ENCODE results near the gene WWOX.
"Not testable (repeated sequence)": the region's sequence is repeated elsewhere in the genome, so short reads cannot be mapped to it uniquely, and the experiment has no call there.

WWOX gene

GRCh38 chr16:79184464-79185030 is 1085.1 kb downstream of the WWOX start:
- DNase-seq (ENCODE audit: low read depth) = no peak

- no peak for DNase-seq (ENCODE audit: low read depth)
Observed at GRCh38 chr16:79185711-79186110, 1086.3 kb downstream of the WWOX start.

GRCh38 chr16:79186196-79186595 is 1086.7 kb downstream of the WWOX start:
- DNase-seq (ENCODE audit: low read depth) = no peak

- no peak for DNase-seq (ENCODE audit: low read depth)
Observed at GRCh38 chr16:79188115-79188738, 1088.8 kb downstream of the WWOX start.

- no peak for DNase-seq (ENCODE audit: low read depth)
Observed at GRCh38 chr16:79188739-79189122, 1089.3 kb downstream of the WWOX start.

GRCh38 chr16:79190542-79190941 is 1091.1 kb downstream of the WWOX start:
- no peak for DNase-seq (ENCODE audit: low read depth)

GRCh38 chr16:79191933-79192332 is 1092.5 kb downstream of the WWOX start:
- no peak for DNase-seq (ENCODE audit: low read depth)

GRCh38 chr16:79192904-79193303 is 1093.5 kb downstream of the WWOX start:
- DNase-seq (ENCODE audit: low read depth) = no peak

- no peak for DNase-seq (ENCODE audit: low read depth)
Observed at GRCh38 chr16:79194291-79194690, 1094.8 kb downstream of the WWOX start.

- DNase-seq (ENCODE audit: low read depth) = no peak
Observed at GRCh38 chr16:79195938-79196337, 1096.5 kb downstream of the WWOX start.

GRCh38 chr16:79201436-79201835 is 1102.0 kb downstream of the WWOX start:
- no peak for DNase-seq (ENCODE audit: low read depth)

- DNase-seq (ENCODE audit: low read depth) = no peak
Observed at GRCh38 chr16:79202977-79203376, 1103.5 kb downstream of the WWOX start.

GRCh38 chr16:79204486-79204885 is 1105.0 kb downstream of the WWOX start:
- no peak for DNase-seq (ENCODE audit: low read depth)

GRCh38 chr16:79206889-79207288 is 1107.4 kb downstream of the WWOX start:
- DNase-seq (ENCODE audit: low read depth) = no peak

- no peak for DNase-seq (ENCODE audit: low read depth)
Observed at GRCh38 chr16:79209308-79209707, 1109.9 kb downstream of the WWOX start.

GRCh38 chr16:79210607-79211006 is 1111.2 kb downstream of the WWOX start:
- no peak for DNase-seq (ENCODE audit: low read depth)

- DNase-seq (ENCODE audit: low read depth) = no peak
Observed at GRCh38 chr16:79211586-79211985, 1112.1 kb downstream of the WWOX start.

- no peak for DNase-seq (ENCODE audit: low read depth)
Observed at GRCh38 chr16:79212114-79212791, 1112.8 kb downstream of the WWOX start.

GRCh38 chr16:79213214-79213613 is 1113.8 kb downstream of the WWOX start:
- DNase-seq (ENCODE audit: low read depth) = no peak

- DNase-seq (ENCODE audit: low read depth) = no peak
Observed at GRCh38 chr16:79215289-79215688, 1115.8 kb downstream of the WWOX start.

GRCh38 chr16:79217375-79218011 is 1118.0 kb downstream of the WWOX start:
- no peak for DNase-seq (ENCODE audit: low read depth)

- DNase-seq (ENCODE audit: low read depth) = no peak
Observed at GRCh38 chr16:79218351-79218750, 1118.9 kb downstream of the WWOX start.

- not testable (repeated sequence) for DNase-seq (ENCODE audit: low read depth)
Observed at GRCh38 chr16:79225994-79226393, 1126.5 kb downstream of the WWOX start.
